K562 (cell line): ENCODE data around the gene VPS4A. TPM values are rescaled to one million over a fixed set of nuclear protein-coding genes. Genes with fewer than 3 reads are reported as not detected.

Source experiments
- ATAC-seq: fragments of 200-7000 bp; cut with Tn5 transposase; 3 replicates; pipeline ENCODE4 v1.9.1; 2020; ENCODE audit warnings: moderate library complexity
- BruUV-seq: library from RNA; stranded (reverse); fragments of 400-500 nt; replicated peaks from 2 replicates; lab custom pipeline; 2021; lab: Mats Ljungman, UMichigan
- CTCF ChIA-PET: fragments of 300-600 bp; formaldehyde crosslinking; extraction: SDS; loops from one replicate; lab custom pipeline; 2021; ENCODE audit warnings: low intra/inter-chr PET ratio; lab: Yijun Ruan, JAX
- POLR2A ChIA-PET: fragments of 300-600, 350-650 bp; sonication (Branson Sonifier 250); formaldehyde crosslinking; extraction: SDS; loops from one replicate; lab custom pipeline; 2021; ENCODE audit warnings: antibody characterized with exemption, inconsistent platforms; lab: Yijun Ruan, JAX
- DNase-seq, 4 experiments: peaks; one replicate each; pipeline versions ENCODE4 v3.0.0 to v3.0.0-alpha.2; 2011 to 2018; ENCODE audit warnings: low spot score in 3 of 4, mixed read lengths in 3 of 4; ENCODE audit errors: extremely low read depth in 1 of 4
- FAIRE-seq: peaks from 2 replicates; lab custom pipeline; 2011; peaks lifted over from hg19 to GRCh38; lab: Jason Lieb, UNC
- H2AFZ ChIP-seq: 2 replicates; pipeline ENCODE4 v1.6.0; 2011; ENCODE audit warnings: low read depth, low read length, control low read depth, inconsistent platforms
- H3K27ac ChIP-seq: fragments of 200-600 bp; 3 replicates; pipeline ENCODE4 v1.8.0; 2011; ENCODE audit warnings: low read depth, mild to moderate bottlenecking, control low read depth, inconsistent platforms, low read length, moderate library complexity, mixed read lengths; ENCODE audit errors: extremely low read depth
- H3K27me3 ChIP-seq, 2 experiments: fragments of 300-600 bp in 1 of 2; 2 replicates in 1 of 2; 3 replicates in 1 of 2; pipeline versions ENCODE4 v1.6.0 to v1.8.0; 2011; ENCODE audit warnings: inconsistent platforms in 2 of 2, low read length in 2 of 2, mild to moderate bottlenecking in 1 of 2, mixed read lengths in 1 of 2, moderate library complexity in 1 of 2; ENCODE audit not compliant: control insufficient read depth in 2 of 2, insufficient read depth in 2 of 2
- H3K36me3 ChIP-seq: fragments of 300-600 bp; 3 replicates; pipeline ENCODE4 v1.8.0; 2011; ENCODE audit warnings: mild to moderate bottlenecking, low read length, inconsistent platforms; ENCODE audit not compliant: control insufficient read depth, insufficient read depth
- H3K4me1 ChIP-seq, 2 experiments: fragments of 200-600 bp in 1 of 2; replicated peaks in 1 of 2; 2 replicates in 1 of 2; 3 replicates in 1 of 2; pipeline versions ENCODE4 v1.5.1 to v1.8.0; 2011; ENCODE audit warnings: inconsistent platforms in 2 of 2, low read length in 2 of 2, mild to moderate bottlenecking in 1 of 2, mixed read lengths in 1 of 2, moderate library complexity in 1 of 2; ENCODE audit not compliant: control insufficient read depth in 2 of 2, insufficient read depth in 2 of 2
- H3K4me2 ChIP-seq: 2 replicates; pipeline ENCODE4 v1.6.1; 2011; ENCODE audit warnings: low read length, control low read depth, inconsistent platforms, mixed read lengths; ENCODE audit not compliant: insufficient read depth
- H3K4me3 ChIP-seq: fragments of 200-600 bp; sonication (generic), shearing (Covaris generic); 2 replicates; pipeline ENCODE4 v1.5.1; 2016; ENCODE audit warnings: control low read depth, inconsistent platforms
- H3K79me2 ChIP-seq: fragments of 200-600 bp; 3 replicates; pipeline ENCODE4 v1.8.0; 2011; ENCODE audit warnings: low read length, inconsistent platforms; ENCODE audit not compliant: control insufficient read depth, insufficient read depth
- H3K9ac ChIP-seq, 2 experiments: 2 replicates each; pipeline versions ENCODE4 v1.6.0 to v1.6.1; 2011; ENCODE audit warnings: low read depth in 2 of 2, low read length in 2 of 2, control low read depth in 1 of 2, inconsistent platforms in 1 of 2, mild to moderate bottlenecking in 1 of 2, mixed read lengths in 1 of 2; ENCODE audit not compliant: insufficient read depth in 1 of 2
- H3K9me1 ChIP-seq: one replicate; pipeline ENCODE4 v1.6.0; 2011; ENCODE audit warnings: inconsistent platforms, mild to moderate bottlenecking, low read length, moderate library complexity; ENCODE audit not compliant: control insufficient read depth, insufficient read depth
- H3K9me3 ChIP-seq: replicated peaks from 2 replicates; pipeline ENCODE4 v1.5.1; 2011; ENCODE audit warnings: low read depth, low read length, inconsistent platforms; ENCODE audit not compliant: control insufficient read depth, insufficient read depth
- H4K20me1 ChIP-seq: replicated peaks from 2 replicates; pipeline ENCODE4 v1.6.1; 2011; ENCODE audit warnings: low read length, inconsistent platforms, mixed read lengths; ENCODE audit not compliant: control insufficient read depth, insufficient read depth
- ATF3 ChIP-seq, 2 experiments: fragments of 450-650 bp in 1 of 2; sonication (generic) in 1 of 2; formaldehyde crosslinking in 1 of 2; IDR thresholded peaks in 1 of 2; conservative IDR thresholded peaks in 1 of 2; 2 replicates each; pipeline versions ENCODE4 v1.6.1 to v1.8.1; 2016 to 2023; ENCODE audit warnings: mild to moderate bottlenecking in 2 of 2, moderate library complexity in 2 of 2, inconsistent platforms in 1 of 2, missing genetic modification reagents in 1 of 2
- ATF7 ChIP-seq: fragments of 450-650 bp; IDR thresholded peaks from 2 replicates; pipeline ENCODE4 v1.7.1; 2014; ENCODE audit warnings: mild to moderate bottlenecking, moderate library complexity
- HNRNPK ChIP-seq: fragments of 200-400 bp; formaldehyde crosslinking; IDR thresholded peaks from one replicate; pipeline ENCODE4 v1.6.1; 2018; ENCODE audit warnings: mild to moderate bottlenecking, low read depth, low read length; ENCODE audit not compliant: poor library complexity, severe bottlenecking
- PCBP2 ChIP-seq: fragments of 200-400 bp; formaldehyde crosslinking; IDR thresholded peaks from 2 replicates; pipeline ENCODE4 v1.6.1; 2018; ENCODE audit warnings: low read length, low read depth, mild to moderate bottlenecking, moderate library complexity; ENCODE audit not compliant: poor library complexity, severe bottlenecking
- TFAP4 ChIP-seq: sonication (generic); formaldehyde crosslinking; IDR thresholded peaks from 2 replicates; pipeline ENCODE4 v1.8.0; 2022; ENCODE audit warnings: missing genetic modification reagents, mild to moderate bottlenecking, moderate library complexity, borderline replicate concordance
- ZBTB43 ChIP-seq: sonication (generic); formaldehyde crosslinking; IDR thresholded peaks from 2 replicates; pipeline ENCODE4 v1.8.0; 2023; ENCODE audit warnings: mild to moderate bottlenecking, missing genetic modification reagents
- WGBS: fragments of 100-300 bp; shearing (Covaris generic); methylation state at CpG from one replicate; pipeline ENCODE4 v1.1.6; 2016; ENCODE audit warnings: low coverage, mixed read lengths; ENCODE audit not compliant: insufficient coverage; ENCODE audit errors: missing lambda C conversion rate; 5-methylcytosine and 5-hydroxymethylcytosine counted together
- in situ Hi-C: fragments of 300-500 bp; cut with MboI; formaldehyde crosslinking; loops from 4 replicates; pipeline ENCODE4 v1.15.0; 2018; ENCODE audit warnings: inconsistent platforms, mixed read lengths
- intact Hi-C: fragments of 100-400 bp; cut with micrococcal nuclease; formaldehyde crosslinking; loops from 2 replicates; pipeline ENCODE4 v1.14.2; 2022
- polyA plus RNA-seq, 8 experiments: library from polyadenylated mRNA; depleted of rRNA in 4 of 8; stranded (reverse) in 5 of 8; unstranded in 3 of 8; fragments of >200 nt; fragmentation: Nextera tagmentation in 2 of 8; fragmentation: Illumina TruSeq in 1 of 8; extraction: Ambion mirVana in 2 of 8; extraction: Trizol in 1 of 8; gene quantifications; 2 replicates each; pipeline versions ENCODE4 v1.2.1 to v1.2.3, GENCODE V29; 2011 to 2014; ENCODE audit warnings: inconsistent platforms in 1 of 8, missing spikeins in 1 of 8
- total RNA-seq, 7 experiments: library from RNA; depleted of rRNA in 6 of 7; stranded (reverse); fragments of >200 nt in 6 of 7; fragmentation: Illumina TruSeq in 2 of 7; extraction: Trizol in 2 of 7; gene quantifications; 2 replicates each; pipeline versions ENCODE4 v1.2.1 to v1.2.3, GENCODE V29; 2011 to 2021; ENCODE audit warnings: low replicate concordance in 1 of 7

VPS4A gene
- total and polyA plus RNA-seq, 9 of the 15 experiments (the other 6 are each of a cell fraction or from before 2014, with no cell fraction given), result 7.6 to 45.4 (median 29.9) TPM

- ATAC-seq, result no peak
- Histone ChIP-seq H3K4me2 (no peak overlapping the region), H2AFZ (no peak overlapping the region)
- 54% methylated on average over 4 of the region's 4 CpGs for WGBS
- no TSS peak for BruUV-seq
- no peak for TF ChIP-seq ATF7
- TF ChIP-seq HNRNPK, result peak; percentile 35
- TF ChIP-seq ZBTB43, result no peak
- peak; percentile 61 for TF ChIP-seq PCBP2
- TF ChIP-seq TFAP4, result no peak
- no peak for TF ChIP-seq ATF3 (IDR thresholded peaks at IDR 0.05)
- TF ChIP-seq ATF3 (CRISPR knock-in tag; conservative IDR thresholded peaks at IDR 0.05), result no peak
- TF ChIP-seq, all 486 proteins: peak for 2
- in situ Hi-C loops, result no loop called here
- ChIA-PET CTCF (no interaction called here), POLR2A (interaction anchor here (0.7 to 1.7 kb wide), 3 partner anchors 11 to 34 kb away, joined by 3 to 8 read pairs (median 5); no protein-coding TSS in a partner anchor)
- Histone ChIP-seq H3K9me3 (no peaks in the 10 kb centered on the region; the same call in 1 of the 2 replicates), H4K20me1 (no peaks in the 10 kb centered on the region), H3K9ac (no peak overlapping the region), H3K27ac (no peak overlapping the region), H3K27me3 (no peaks in the 10 kb centered on the region), H3K4me1 (no peaks in the 10 kb centered on the region; a peak in 1 of 5 replicates), H3K36me3 (peaks cover 6% of the 10 kb centered on the region; the same call in 2 of the 3 replicates), H3K4me3 (no peak overlapping the region), H3K79me2 (no peaks in the 10 kb centered on the region), H3K9me1 (no peaks in the 10 kb centered on the region)
- DNase-seq (no peak), FAIRE-seq (no peak)
- intact Hi-C loops, result no loop called here
These were observed 36.4 kb upstream of the VPS4A start for GRCh38 chr16:69274699-69275235.
